Uterus (tissue), 4 donors: Measurements from ENCODE around the gene HAUS5. TPM values are rescaled to one million over a fixed set of nuclear protein-coding genes. Genes with fewer than 3 reads are reported as not detected.

Experiments used
- DNase-seq, 2 donors: peaks; one replicate each; pipeline ENCODE4 v3.0.0-alpha.2; 2019 to 2020
- H3K27ac ChIP-seq, 2 donors: fragments of 200-600 bp; sonication (generic); 1 replicate in 1 of 2; 2 replicates in 1 of 2; pipeline ENCODE4 v1.5.1; 2016 to 2018
- H3K27me3 ChIP-seq, 2 donors: fragments of 200-600 bp; sonication (generic); one replicate each; pipeline ENCODE4 v1.5.1; 2018 to 2019; ENCODE audit warnings: control low read depth in 1 of 2
- H3K36me3 ChIP-seq, 2 donors: fragments of 200-600 bp; sonication (generic); one replicate each; pipeline ENCODE4 v1.5.1; 2019; ENCODE audit warnings: control low read depth in 1 of 2
- H3K4me1 ChIP-seq, 2 donors: fragments of 200-600 bp; sonication (generic); one replicate each; pipeline ENCODE4 v1.5.1; 2018 to 2019; ENCODE audit warnings: control low read depth in 1 of 2
- H3K4me3 ChIP-seq, 2 donors: fragments of 200-600 bp; sonication (generic); 1 replicate in 1 of 2; 2 replicates in 1 of 2; pipeline ENCODE4 v1.5.1; 2018 to 2019; ENCODE audit warnings: mild to moderate bottlenecking in 1 of 2
- H3K9me3 ChIP-seq, 2 donors: fragments of 200-600 bp; sonication (generic); one replicate each; pipeline ENCODE4 v1.5.1; 2019; ENCODE audit warnings: control low read depth in 1 of 2
- POLR2A ChIP-seq, 2 donors: fragments of 450-650 bp; IDR thresholded peaks; one replicate each; pipeline ENCODE4 v1.6.1; 2016; ENCODE audit warnings: antibody characterized with exemption in 2 of 2, mild to moderate bottlenecking in 1 of 2, moderate library complexity in 1 of 2
- intact Hi-C: fragments of 100-400 bp; cut with DNase I; formaldehyde crosslinking; loops from one replicate; pipeline ENCODE4 v1.15.1; 2023; ENCODE audit warnings: low total_unique reads
- total RNA-seq, 4 donors: library from RNA; depleted of rRNA in 3 of 4; stranded (reverse); fragments of >200 nt in 3 of 4; gene quantifications; one replicate each; pipeline versions ENCODE4 v1.1.0 to v1.2.4, GENCODE V29; 2014 to 2023
- TF ChIP-seq, protein P1 (sequence below), 4 experiments: fragments of 200-600 bp in 2 of 4; fragments of 450-650 bp in 2 of 4; sonication (generic) in 2 of 4; IDR thresholded peaks; one replicate each; pipeline ENCODE4 v1.5.1; 2016 to 2019; ENCODE audit warnings: antibody characterized with exemption in 4 of 4, mild to moderate bottlenecking in 2 of 4, moderate library complexity in 1 of 4
- donor health status: DM: yes; HTN: yes; CAD: no.

HAUS5 gene
- total RNA-seq, 4 donors from 2014 or later, result 6.1 to 37.9 (median 17.7) TPM

- Histone ChIP-seq H3K36me3 (no peaks in the 10 kb centered on the region), H3K27me3 (peaks cover 0 to 10% of the 10 kb centered on the region in 2 donors), H3K4me1 (no peaks in the 10 kb centered on the region), H3K9me3 (no peaks in the 10 kb centered on the region), H3K27ac (no peak overlapping the region), H3K4me3 (no peak overlapping the region)
- intact Hi-C loops, result no loop called here
- no peak for DNase-seq
- no peak for TF ChIP-seq POLR2A (IDR thresholded peaks at IDR 0.05)
- TF ChIP-seq, protein P1, sequence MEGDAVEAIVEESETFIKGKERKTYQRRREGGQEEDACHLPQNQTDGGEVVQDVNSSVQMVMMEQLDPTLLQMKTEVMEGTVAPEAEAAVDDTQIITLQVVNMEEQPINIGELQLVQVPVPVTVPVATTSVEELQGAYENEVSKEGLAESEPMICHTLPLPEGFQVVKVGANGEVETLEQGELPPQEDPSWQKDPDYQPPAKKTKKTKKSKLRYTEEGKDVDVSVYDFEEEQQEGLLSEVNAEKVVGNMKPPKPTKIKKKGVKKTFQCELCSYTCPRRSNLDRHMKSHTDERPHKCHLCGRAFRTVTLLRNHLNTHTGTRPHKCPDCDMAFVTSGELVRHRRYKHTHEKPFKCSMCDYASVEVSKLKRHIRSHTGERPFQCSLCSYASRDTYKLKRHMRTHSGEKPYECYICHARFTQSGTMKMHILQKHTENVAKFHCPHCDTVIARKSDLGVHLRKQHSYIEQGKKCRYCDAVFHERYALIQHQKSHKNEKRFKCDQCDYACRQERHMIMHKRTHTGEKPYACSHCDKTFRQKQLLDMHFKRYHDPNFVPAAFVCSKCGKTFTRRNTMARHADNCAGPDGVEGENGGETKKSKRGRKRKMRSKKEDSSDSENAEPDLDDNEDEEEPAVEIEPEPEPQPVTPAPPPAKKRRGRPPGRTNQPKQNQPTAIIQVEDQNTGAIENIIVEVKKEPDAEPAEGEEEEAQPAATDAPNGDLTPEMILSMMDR (IDR thresholded peaks at IDR 0.05), result no peak
These were observed 58.2 kb downstream of the HAUS5 start for GRCh38 chr19:35670686-35671085.

DNA sequence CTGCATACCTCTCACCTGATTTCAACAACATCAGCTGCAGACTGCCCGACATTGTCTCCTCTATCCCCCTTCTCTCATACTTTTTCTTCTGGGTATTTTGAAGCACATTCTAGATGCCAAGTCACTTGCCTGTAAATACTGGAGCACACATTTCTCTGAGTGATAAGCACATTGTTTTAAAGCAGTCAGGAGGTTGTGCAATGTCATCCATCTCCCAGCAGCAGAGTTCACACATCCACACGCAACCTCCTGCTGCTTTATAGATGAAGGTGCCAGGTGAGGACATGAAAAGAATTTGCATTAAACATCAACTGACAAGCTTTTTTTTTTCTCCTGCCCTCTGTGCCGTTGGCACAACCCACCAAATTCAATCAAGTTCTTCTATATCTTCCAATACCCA, 59.3 kb downstream of the HAUS5 start:
- Histone ChIP-seq H3K9me3 (no peaks in the 10 kb centered on the region), H3K36me3 (no peaks in the 10 kb centered on the region), H3K27me3 (peaks cover 0 to 10% of the 10 kb centered on the region in 2 donors), H3K4me3 (no peak overlapping the region), H3K4me1 (no peaks in the 10 kb centered on the region), H3K27ac (no peak overlapping the region)
- no peak for TF ChIP-seq POLR2A (IDR thresholded peaks at IDR 0.05)
- intact Hi-C loops, result no loop called here
- no peak for DNase-seq

- H3K4me1 ChIP-seq, result no peaks in the 10 kb centered on the region
- no peaks in the 10 kb centered on the region for H3K36me3 ChIP-seq
- TF ChIP-seq, protein P1 (IDR thresholded peaks at IDR 0.05), result no peak
- no peak for TF ChIP-seq POLR2A (IDR thresholded peaks at IDR 0.05)
- peaks cover 0 to 10% of the 10 kb centered on the region in 2 donors for H3K27me3 ChIP-seq
- H3K9me3 ChIP-seq, result no peaks in the 10 kb centered on the region
- intact Hi-C loops, result no loop called here
- no peak overlapping the region for H3K4me3 ChIP-seq
- no peak for DNase-seq
- no peak overlapping the region for H3K27ac ChIP-seq
These were observed 60.7 kb downstream of the HAUS5 start for GRCh38 chr19:35673121-35673804.

Other genes with a start within 250 kb of the HAUS5 start
- not detected for gene GPR42, start 241.7 kb upstream of the HAUS5 start, total RNA-seq
- under 1 TPM in 2 of 4 donors, not detected in 2; 0.21 TPM for gene FFAR2, start 164.5 kb upstream of the HAUS5 start, total RNA-seq
- not detected for gene KRTDAP, start 122.3 kb upstream of the HAUS5 start, total RNA-seq
- 10 to 100 TPM in 3 of 4 donors, 1 to 10 TPM in 1; 4.4 to 73.7 (median 39.5) TPM for gene DMKN, start 99.1 kb upstream of the HAUS5 start, total RNA-seq
- under 1 TPM in 1 of 4 donors, not detected in 3; 0.37 TPM for gene SBSN, start 84.4 kb upstream of the HAUS5 start, total RNA-seq
- gene GAPDHS, start 79.3 kb upstream of the HAUS5 start, total RNA-seq, result not detected
- 100 to 1,000 TPM in 1 of 4 donors, 10 to 100 TPM in 3; 34.6 to 111 (median 50.0) TPM for gene TMEM147, start 67.1 kb upstream of the HAUS5 start, total RNA-seq
- gene ATP4A, start 49.1 kb upstream of the HAUS5 start, total RNA-seq, result under 1 TPM in 1 of 4 donors, not detected in 3; 0.14 TPM
- gene PMIS2, start 26.6 kb upstream of the HAUS5 start, total RNA-seq, result not detected
- 10 to 100 TPM; 23.8 to 60.0 (median 31.5) TPM for gene RBM42, start 16.3 kb downstream of the HAUS5 start, total RNA-seq
- gene ETV2, start 29.0 kb downstream of the HAUS5 start, total RNA-seq, result 1 to 10 TPM in 1 of 4 donors, under 1 TPM in 1, not detected in 2; 0.48 to 1.6 TPM
- gene COX6B1, start 35.6 kb downstream of the HAUS5 start, total RNA-seq, result 100 to 1,000 TPM in 3 of 4 donors, 10 to 100 TPM in 1; 47.4 to 344 (median 208) TPM
- under 1 TPM in 1 of 4 donors, not detected in 3; 0.91 TPM for gene UPK1A, start 53.8 kb downstream of the HAUS5 start, total RNA-seq
- not detected for gene ZBTB32, start 91.8 kb downstream of the HAUS5 start, total RNA-seq
- 10 to 100 TPM in 3 of 4 donors, 1 to 10 TPM in 1; 5.0 to 60.8 (median 16.8) TPM for gene KMT2B, start 105.3 kb downstream of the HAUS5 start, total RNA-seq
- 1 to 10 TPM in 3 of 4 donors, under 1 TPM in 1; 0.77 to 5.3 (median 2.2) TPM for gene IGFLR1, start 129.7 kb downstream of the HAUS5 start, total RNA-seq
- 100 to 1,000 TPM in 1 of 4 donors, 10 to 100 TPM in 2, 1 to 10 TPM in 1; 6.5 to 116 (median 19.5) TPM for gene U2AF1L4, start 132.7 kb downstream of the HAUS5 start, total RNA-seq
- 10 to 100 TPM in 3 of 4 donors, 1 to 10 TPM in 1; 5.3 to 37.3 (median 18.8) TPM for gene PSENEN, start 132.9 kb downstream of the HAUS5 start, total RNA-seq
- 10 to 100 TPM in 3 of 4 donors, 1 to 10 TPM in 1; 6.8 to 31.6 (median 16.9) TPM for gene LIN37, start 135.8 kb downstream of the HAUS5 start, total RNA-seq
- 100 to 1,000 TPM in 3 of 4 donors, 10 to 100 TPM in 1; 24.5 to 217 (median 134) TPM for gene HSPB6, start 144.3 kb downstream of the HAUS5 start, total RNA-seq
- gene PROSER3, start 145.4 kb downstream of the HAUS5 start, total RNA-seq, result 10 to 100 TPM in 1 of 4 donors, 1 to 10 TPM in 3; 1.0 to 52.6 (median 4.1) TPM
- 10 to 100 TPM in 2 of 4 donors, 1 to 10 TPM in 1, under 1 TPM in 1; 0.26 to 43.4 (median 8.9) TPM for gene ARHGAP33, start 162.8 kb downstream of the HAUS5 start, total RNA-seq
- gene PRODH2, start 200.1 kb downstream of the HAUS5 start, total RNA-seq, result not detected
- under 1 TPM in 1 of 4 donors, not detected in 3; 0.14 TPM for gene NPHS1, start 239.8 kb downstream of the HAUS5 start, total RNA-seq
- 1 to 10 TPM in 1 of 4 donors, under 1 TPM in 1, not detected in 2; 0.55 to 2.8 TPM for gene KIRREL2, start 244.2 kb downstream of the HAUS5 start, total RNA-seq